T-helper 17 cell (primary cell): Measurements from ENCODE around the gene TDRD7. TPM values are rescaled to one million over a fixed set of nuclear protein-coding genes. Genes with fewer than 3 reads are reported as not detected.

Source experiments
- ATAC-seq: fragments of 150-1000 bp; cut with Tn5 transposase; 2 replicates; pipeline ENCODE4 v1.10.0; 2021; ENCODE audit warnings: mild to moderate bottlenecking, moderate library complexity
- DNase-seq, 3 donors: peaks; one replicate each; pipeline versions ENCODE4 v3.0.0 to v3.0.0-alpha.2; 2020 to 2021
- H3K9me3 ChIP-seq: one replicate; pipeline ENCODE4 v1.7.0; 2013; ENCODE audit warnings: low read length, mild to moderate bottlenecking; ENCODE audit not compliant: control insufficient read depth, poor library complexity, severe bottlenecking
- H3K27ac Mint-ChIP-seq: one replicate; pipeline ENCODE4 v1.8.0; 2022; ENCODE audit warnings: mild to moderate bottlenecking, moderate library complexity, mixed read lengths
- H3K27me3 Mint-ChIP-seq: one replicate; pipeline ENCODE4 v1.8.0; 2022; ENCODE audit warnings: mixed read lengths
- H3K36me3 Mint-ChIP-seq: one replicate; pipeline ENCODE4 v1.8.0; 2022; ENCODE audit warnings: low read depth, mixed read lengths
- H3K4me1 Mint-ChIP-seq: one replicate; pipeline ENCODE4 v1.8.0; 2022; ENCODE audit warnings: mild to moderate bottlenecking, mixed read lengths
- H3K4me3 Mint-ChIP-seq: one replicate; pipeline ENCODE4 v1.8.0; 2022; ENCODE audit warnings: mild to moderate bottlenecking, moderate library complexity, mixed read lengths
- total RNA-seq, 4 donors: library from RNA in 2 of 4; stranded (reverse) in 2 of 4; gene quantifications; one replicate each; pipeline ENCODE4 v1.2.3 and lab custom pipeline; 2022 to 2026

The TDRD7 gene, protein sequence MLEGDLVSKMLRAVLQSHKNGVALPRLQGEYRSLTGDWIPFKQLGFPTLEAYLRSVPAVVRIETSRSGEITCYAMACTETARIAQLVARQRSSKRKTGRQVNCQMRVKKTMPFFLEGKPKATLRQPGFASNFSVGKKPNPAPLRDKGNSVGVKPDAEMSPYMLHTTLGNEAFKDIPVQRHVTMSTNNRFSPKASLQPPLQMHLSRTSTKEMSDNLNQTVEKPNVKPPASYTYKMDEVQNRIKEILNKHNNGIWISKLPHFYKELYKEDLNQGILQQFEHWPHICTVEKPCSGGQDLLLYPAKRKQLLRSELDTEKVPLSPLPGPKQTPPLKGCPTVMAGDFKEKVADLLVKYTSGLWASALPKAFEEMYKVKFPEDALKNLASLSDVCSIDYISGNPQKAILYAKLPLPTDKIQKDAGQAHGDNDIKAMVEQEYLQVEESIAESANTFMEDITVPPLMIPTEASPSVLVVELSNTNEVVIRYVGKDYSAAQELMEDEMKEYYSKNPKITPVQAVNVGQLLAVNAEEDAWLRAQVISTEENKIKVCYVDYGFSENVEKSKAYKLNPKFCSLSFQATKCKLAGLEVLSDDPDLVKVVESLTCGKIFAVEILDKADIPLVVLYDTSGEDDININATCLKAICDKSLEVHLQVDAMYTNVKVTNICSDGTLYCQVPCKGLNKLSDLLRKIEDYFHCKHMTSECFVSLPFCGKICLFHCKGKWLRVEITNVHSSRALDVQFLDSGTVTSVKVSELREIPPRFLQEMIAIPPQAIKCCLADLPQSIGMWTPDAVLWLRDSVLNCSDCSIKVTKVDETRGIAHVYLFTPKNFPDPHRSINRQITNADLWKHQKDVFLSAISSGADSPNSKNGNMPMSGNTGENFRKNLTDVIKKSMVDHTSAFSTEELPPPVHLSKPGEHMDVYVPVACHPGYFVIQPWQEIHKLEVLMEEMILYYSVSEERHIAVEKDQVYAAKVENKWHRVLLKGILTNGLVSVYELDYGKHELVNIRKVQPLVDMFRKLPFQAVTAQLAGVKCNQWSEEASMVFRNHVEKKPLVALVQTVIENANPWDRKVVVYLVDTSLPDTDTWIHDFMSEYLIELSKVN
- total RNA-seq: 10 to 100 TPM in 1 of 2 donors, 1 to 10 TPM in 1; 8.5 to 10.4 TPM
- total RNA-seq (lab: John Stamatoyannopoulos, UW): 26.9 to 44.6 reads per million in 2 donors

DNA sequence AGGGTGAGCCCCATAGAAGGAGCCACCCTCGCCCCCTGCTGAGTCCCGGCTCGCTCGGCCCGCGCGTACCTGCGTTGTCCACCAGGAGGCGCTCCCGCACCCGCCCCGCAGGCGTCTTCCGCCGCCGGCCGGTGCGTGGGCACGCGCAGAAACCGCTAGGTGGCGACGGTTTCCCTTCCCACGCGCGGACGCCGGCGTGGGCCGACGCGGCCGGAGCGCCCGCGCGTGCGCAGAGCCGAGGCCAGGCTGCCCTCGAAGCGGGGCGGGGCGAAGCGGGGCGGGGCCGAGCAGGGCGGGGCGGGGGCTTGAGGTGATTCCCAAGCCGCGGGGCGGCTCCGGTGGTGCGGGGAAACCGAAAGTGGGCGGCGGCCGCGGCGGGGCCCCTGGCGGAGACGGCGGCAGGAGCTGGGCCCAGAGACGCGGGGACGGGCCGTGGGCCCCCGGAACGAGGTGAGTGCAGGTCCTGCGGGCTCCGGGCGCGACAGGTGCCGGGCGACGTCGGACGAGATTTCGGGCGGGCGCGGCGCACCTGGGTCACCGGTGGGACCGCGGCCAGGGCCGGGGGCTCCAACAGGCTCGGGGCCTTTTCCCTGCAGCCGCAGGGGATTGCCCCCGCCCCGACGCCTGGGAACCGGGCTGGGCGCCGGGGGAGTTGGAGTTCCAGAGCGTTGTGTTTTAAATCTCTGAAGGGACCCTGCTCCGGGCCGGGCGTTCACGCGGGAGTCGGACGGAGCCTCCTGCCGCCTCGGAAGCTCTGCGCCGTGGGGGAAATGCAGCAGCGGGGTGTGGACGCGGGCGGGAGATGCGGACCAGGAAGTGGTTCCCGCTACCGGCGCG lies at the start of gene TDRD7:
TSS of gene TDRD7 (plus strand) at position 308 of the 837 bp plus-strand sequence. CDS start 16,370 bp downstream, outside the sequence.
- H3K4me3 Mint-ChIP-seq: peak within 1 kb of the TSS; percentile 84
- H3K27me3 Mint-ChIP-seq: peaks cover 23% of the 10 kb centered on the region
- H3K4me1 Mint-ChIP-seq: peaks cover 33% of the 10 kb centered on the region
- H3K36me3 Mint-ChIP-seq: peaks cover 2% of the 10 kb centered on the region
- DNase-seq: peak; percentile 93 to 96 (median 95)
- H3K9me3 ChIP-seq: no peaks in the 10 kb centered on the region
- H3K27ac Mint-ChIP-seq: peak within 1 kb of the TSS; percentile 94
- peak; percentile 91 for ATAC-seq

DNA sequence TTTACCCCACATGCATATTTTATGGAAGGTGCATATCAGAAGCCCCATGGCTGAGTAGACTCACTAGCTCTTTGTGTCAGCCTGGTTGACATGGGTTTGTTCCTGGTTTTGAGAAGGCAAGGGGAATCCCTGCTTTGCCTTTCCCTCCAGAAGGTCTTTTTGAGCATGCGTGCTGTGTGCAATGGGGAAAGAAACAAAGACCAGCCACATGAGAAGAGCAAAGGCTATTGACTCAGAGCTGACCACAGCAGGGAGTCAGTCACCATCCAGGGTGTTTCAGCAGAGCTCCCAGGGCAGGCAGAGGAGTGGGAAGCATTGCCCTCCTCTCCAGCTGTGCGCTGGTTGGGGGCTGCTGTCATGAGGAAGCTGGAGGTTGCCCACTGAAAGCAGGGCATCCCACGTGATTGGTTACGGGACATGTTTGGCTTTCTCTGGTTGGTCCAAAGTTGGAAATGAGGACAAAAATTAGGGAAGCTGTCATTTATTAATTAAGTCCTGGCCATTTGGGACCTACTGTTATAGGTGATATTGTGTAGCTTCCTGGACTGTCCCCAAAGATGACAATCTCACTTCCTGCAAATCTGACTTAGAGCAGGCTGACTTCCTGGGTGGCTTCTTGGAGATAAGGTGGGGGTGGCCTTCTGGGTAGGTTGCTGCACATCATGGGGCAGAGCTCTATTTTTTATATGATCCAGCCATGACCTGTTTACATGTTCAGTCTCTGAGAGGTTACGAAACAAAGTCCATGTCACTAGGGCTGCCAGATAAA lies 48.9 kb upstream of the TDRD7 start:
- H3K4me1 Mint-ChIP-seq: peaks cover 10% of the 10 kb centered on the region
- no peaks in the 10 kb centered on the region for H3K27me3 Mint-ChIP-seq
- DNase-seq: no peak
- no peak overlapping the region for H3K4me3 Mint-ChIP-seq
- no peak for ATAC-seq
- H3K36me3 Mint-ChIP-seq: peaks cover 9% of the 10 kb centered on the region
- H3K9me3 ChIP-seq: no peaks in the 10 kb centered on the region
- H3K27ac Mint-ChIP-seq: peak overlapping the region; percentile 19

DNA sequence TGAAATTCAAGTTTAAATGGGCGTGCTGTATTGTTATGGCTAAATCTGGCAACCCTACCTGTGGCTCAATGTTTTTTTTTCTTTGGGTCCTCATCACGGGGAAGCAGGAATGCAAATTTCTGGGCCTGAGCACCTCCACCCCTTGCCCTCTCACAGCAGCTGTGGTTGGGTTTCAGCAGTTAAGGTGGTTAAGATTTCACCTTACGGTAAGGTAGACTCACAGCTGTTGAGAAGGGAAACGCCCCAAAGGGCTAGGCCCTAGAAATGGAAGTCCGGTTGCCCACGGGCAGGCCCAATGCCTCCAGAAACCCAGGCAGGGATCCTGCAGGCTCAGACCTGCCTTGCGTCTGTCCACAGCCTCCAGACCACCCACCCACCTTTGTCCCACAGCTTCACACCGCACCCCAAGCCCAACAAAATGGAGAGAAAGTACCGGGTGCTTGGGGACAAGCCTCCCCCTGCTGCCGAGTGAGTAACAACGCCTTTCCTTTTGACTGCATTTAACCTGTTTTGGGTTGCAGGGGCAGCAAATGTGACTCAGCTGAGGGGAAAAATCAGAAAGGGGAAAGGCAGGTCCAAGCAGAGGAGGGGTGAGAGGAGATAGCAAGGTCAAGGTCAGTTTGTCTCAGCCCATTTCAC lies 48.1 kb upstream of the TDRD7 start:
- no peak for DNase-seq
- no peaks in the 10 kb centered on the region for H3K9me3 ChIP-seq
- peaks cover 10% of the 10 kb centered on the region for H3K4me1 Mint-ChIP-seq
- H3K27ac Mint-ChIP-seq: no peak overlapping the region
- peaks cover 9% of the 10 kb centered on the region for H3K36me3 Mint-ChIP-seq
- H3K27me3 Mint-ChIP-seq: no peaks in the 10 kb centered on the region
- no peak for ATAC-seq
- no peak overlapping the region for H3K4me3 Mint-ChIP-seq

DNA sequence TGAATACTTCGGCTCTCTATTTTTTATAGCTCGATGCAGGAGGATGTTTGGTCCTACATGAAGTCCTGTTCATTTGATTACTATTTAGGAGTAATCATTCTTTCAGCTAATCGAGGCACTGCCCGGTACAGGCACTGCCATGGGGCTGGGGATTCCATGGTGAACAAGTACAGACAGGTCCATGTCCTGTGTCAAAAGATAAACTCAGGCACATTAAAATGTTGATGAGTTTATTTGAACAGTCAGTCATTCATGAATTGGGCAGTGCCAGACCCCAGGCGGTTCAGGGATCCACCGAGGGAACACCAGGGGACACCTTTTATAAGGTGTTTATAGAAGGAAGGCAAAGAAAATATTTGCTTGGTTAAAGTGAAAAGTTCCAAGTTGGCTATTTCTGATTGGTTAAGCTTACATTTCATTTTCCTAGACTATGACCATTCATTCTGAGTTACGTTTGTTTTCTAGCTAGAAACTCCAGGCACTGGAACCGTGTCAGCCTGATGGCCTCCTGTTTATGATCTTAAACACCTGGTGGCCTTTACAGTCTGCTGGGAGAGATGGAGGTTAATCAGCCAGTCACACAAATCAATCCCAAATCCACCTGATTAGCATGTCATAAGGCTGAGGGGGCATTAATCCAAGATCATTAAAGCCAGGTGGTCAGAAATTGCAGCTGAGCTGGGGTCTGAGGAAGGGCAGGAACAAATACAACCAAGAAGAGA lies 47.0 kb upstream of the TDRD7 start:
- no peaks in the 10 kb centered on the region for H3K27me3 Mint-ChIP-seq
- peaks cover 6% of the 10 kb centered on the region for H3K36me3 Mint-ChIP-seq
- no peaks in the 10 kb centered on the region for H3K9me3 ChIP-seq
- DNase-seq (no peak), ATAC-seq (no peak)
- H3K27ac Mint-ChIP-seq: no peak overlapping the region
- peaks cover 10% of the 10 kb centered on the region for H3K4me1 Mint-ChIP-seq
- no peak overlapping the region for H3K4me3 Mint-ChIP-seq

DNA sequence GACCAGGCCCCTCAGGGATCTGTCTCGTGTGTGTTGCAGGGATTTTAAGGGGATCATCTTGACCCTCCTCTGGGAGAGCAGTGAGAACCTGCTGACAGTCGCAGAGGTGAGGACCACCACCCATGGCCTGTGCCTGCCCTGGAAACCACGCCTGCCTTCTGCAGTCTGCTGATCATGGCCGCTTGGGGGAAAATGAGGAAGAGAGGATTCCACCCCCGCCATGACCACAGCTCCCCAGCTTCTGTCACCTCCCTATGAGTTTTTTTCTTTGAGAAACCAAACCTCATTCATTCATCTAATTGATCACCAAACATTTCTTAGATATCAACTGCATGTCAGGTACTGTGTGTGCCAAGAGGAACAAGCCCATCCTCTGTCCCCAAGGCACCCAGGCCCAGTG lies 46.3 kb upstream of the TDRD7 start:
- Mint-ChIP-seq H3K27me3 (no peaks in the 10 kb centered on the region), H3K4me1 (peaks cover 7% of the 10 kb centered on the region), H3K27ac (no peak overlapping the region), H3K36me3 (peaks cover 3% of the 10 kb centered on the region), H3K4me3 (no peak overlapping the region)
- ATAC-seq: no peak
- no peak for DNase-seq
- H3K9me3 ChIP-seq: no peaks in the 10 kb centered on the region

DNA sequence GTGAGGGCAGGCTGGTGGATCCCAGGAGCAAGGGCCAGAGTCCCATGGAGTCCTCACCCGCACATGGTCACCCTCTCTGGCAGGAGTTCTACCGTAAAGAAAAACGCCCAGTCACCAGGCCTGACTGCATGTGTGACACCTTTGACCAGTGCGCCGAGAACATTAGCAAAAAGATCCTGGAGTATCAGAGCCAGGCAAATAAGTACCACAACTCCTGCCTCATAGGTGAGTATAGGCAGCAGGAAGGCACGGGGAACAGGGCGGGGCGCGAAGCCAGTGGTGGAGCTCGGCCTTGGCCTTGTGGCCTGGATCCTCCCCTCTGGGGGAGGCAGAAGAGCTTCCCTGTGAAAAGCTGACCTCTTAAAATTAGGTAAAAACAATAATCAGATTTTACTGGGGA lies 45.4 kb upstream of the TDRD7 start:
- H3K9me3 ChIP-seq: no peaks in the 10 kb centered on the region
- H3K4me1 Mint-ChIP-seq: peaks cover 7% of the 10 kb centered on the region
- H3K27ac Mint-ChIP-seq: no peak overlapping the region
- no peaks in the 10 kb centered on the region for H3K27me3 Mint-ChIP-seq
- peaks cover 7% of the 10 kb centered on the region for H3K36me3 Mint-ChIP-seq
- ATAC-seq (no peak), DNase-seq (no peak)
- H3K4me3 Mint-ChIP-seq: no peak overlapping the region

DNA sequence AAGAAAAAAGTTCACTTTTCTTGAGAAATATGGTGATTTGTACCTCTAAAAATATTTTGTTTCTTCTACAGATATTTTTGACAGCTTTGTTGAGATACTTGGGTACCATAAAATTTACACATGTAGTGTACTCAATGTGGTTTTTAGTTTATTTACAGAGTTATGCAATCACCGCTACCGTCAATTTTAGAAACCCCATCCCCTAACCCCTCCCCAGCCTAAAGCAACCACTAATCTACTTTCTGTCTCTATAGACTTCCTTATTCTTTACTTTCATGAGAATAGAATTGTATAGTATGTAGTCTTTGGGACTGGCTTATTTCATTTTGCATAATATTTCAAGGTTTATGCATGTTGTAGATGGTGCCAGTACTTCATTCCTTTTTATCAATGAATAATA lies 45.0 kb upstream of the TDRD7 start:
- Mint-ChIP-seq H3K27ac (no peak overlapping the region), H3K4me1 (peaks cover 7% of the 10 kb centered on the region), H3K4me3 (no peak overlapping the region), H3K27me3 (no peaks in the 10 kb centered on the region), H3K36me3 (peaks cover 10% of the 10 kb centered on the region)
- no peak for ATAC-seq
- no peaks in the 10 kb centered on the region for H3K9me3 ChIP-seq
- DNase-seq: no peak

DNA sequence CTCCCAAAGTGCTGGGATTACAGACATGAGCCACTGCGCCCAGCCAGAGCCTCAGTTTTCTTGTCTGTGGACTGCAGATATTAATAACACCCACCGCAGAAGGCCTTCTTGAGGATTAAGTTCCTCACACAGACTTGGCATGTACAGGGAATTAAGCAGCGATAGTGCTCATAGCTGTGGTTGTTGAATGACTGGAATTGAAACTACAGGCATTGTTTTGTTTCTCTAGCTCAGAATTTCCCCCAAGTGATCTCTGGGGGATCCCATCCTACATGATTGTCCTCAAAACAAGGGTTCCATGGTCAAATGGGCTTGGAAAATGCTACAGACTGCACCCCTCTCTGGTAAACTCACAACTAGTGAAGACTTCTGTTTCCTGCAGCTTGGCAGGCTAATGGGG lies 44.2 kb upstream of the TDRD7 start:
- ATAC-seq: no peak
- Mint-ChIP-seq H3K36me3 (peaks cover 11% of the 10 kb centered on the region), H3K4me1 (peaks cover 4% of the 10 kb centered on the region), H3K4me3 (no peak overlapping the region), H3K27ac (no peak overlapping the region), H3K27me3 (no peaks in the 10 kb centered on the region)
- no peak for DNase-seq
- H3K9me3 ChIP-seq: no peaks in the 10 kb centered on the region

DNA sequence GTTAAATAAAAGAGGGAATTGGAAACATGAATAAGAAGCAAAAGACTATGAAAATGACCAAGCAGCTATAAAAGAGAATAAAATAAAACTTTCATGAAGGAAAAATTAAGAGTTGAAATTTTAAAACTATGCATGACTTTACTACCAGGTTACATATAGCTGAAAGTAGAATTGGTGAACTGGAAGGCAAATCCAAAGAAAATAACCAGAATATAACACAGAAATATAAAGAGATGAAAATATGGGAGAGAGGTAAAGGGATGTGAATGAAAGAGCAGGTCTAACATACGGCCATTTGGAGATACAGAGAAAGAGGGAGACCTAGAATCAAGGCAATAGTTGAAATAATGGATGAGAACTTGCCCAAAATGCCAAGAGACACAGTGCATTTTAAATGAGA lies 42.9 kb upstream of the TDRD7 start:
- H3K36me3 Mint-ChIP-seq: peaks cover 11% of the 10 kb centered on the region
- H3K4me1 Mint-ChIP-seq: no peaks in the 10 kb centered on the region
- H3K27ac Mint-ChIP-seq: no peak overlapping the region

DNA sequence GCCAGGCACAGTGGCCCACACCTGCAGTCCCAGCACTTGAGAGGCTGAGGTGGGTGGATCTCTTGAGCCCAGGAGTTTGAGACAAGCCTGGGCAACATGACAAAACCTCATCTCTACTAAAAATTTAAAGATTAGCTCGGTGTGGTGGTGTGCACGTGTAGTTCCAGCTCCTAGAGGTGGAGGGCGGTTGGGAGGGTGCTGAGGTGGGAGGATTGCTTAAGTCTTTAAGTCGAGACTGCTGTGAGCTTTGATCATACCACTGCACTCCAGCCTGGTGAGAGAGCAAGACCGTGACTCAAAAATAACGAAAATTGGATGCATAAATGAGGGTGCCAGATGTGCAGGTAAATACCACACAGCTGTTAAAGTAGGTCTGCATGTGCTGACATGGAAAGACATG lies 39.3 kb upstream of the TDRD7 start:
- H3K4me3 Mint-ChIP-seq: no peak overlapping the region
- no peaks in the 10 kb centered on the region for H3K27me3 Mint-ChIP-seq
- peaks cover 7% of the 10 kb centered on the region for H3K36me3 Mint-ChIP-seq
- ATAC-seq (no peak), DNase-seq (no peak)
- no peaks in the 10 kb centered on the region for H3K9me3 ChIP-seq
- H3K27ac Mint-ChIP-seq: no peak overlapping the region
- no peaks in the 10 kb centered on the region for H3K4me1 Mint-ChIP-seq

More for the DNA sequence above, 42.9 kb upstream of the TDRD7 start:
- no peaks in the 10 kb centered on the region for H3K27me3 Mint-ChIP-seq
- DNase-seq (no peak), ATAC-seq (no peak)
- no peaks in the 10 kb centered on the region for H3K9me3 ChIP-seq
- no peak overlapping the region for H3K4me3 Mint-ChIP-seq

DNA sequence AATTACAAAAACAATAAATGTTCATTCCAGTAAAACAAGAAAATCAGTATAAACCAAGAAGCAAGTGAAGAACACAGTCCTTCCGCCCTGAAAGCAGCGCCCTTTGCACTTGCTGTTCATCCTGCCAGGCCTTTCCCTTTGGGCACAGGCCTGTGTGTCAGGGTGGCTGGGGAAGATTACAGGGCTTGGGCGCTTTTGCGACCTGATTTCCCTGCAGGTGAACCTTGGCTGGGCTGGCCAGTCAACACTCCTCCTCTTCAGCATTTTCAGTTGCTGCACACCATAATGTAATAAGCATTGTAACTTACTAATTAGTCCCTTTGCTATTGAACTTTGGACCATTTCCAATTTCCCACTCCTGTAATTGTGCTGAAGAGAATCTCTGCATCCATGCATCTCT lies 38.6 kb upstream of the TDRD7 start:
- H3K9me3 ChIP-seq: no peaks in the 10 kb centered on the region
- H3K4me3 Mint-ChIP-seq: no peak overlapping the region
- H3K27ac Mint-ChIP-seq: no peak overlapping the region
- ATAC-seq: no peak
- DNase-seq: no peak
- no peaks in the 10 kb centered on the region for H3K4me1 Mint-ChIP-seq
- H3K36me3 Mint-ChIP-seq: peaks cover 7% of the 10 kb centered on the region
- H3K27me3 Mint-ChIP-seq: no peaks in the 10 kb centered on the region
